HEK293 (cell line): Measurements from ENCODE around the gene CCSER1.

Experiments used
- SP2 ChIP-seq: fragments of 450-650 bp; formaldehyde crosslinking; IDR thresholded peaks from 2 replicates; pipeline ENCODE4 v1.5.1; 2016; ENCODE audit warnings: missing biosample characterization, missing genetic modification characterization
- SP3 ChIP-seq: fragments of 450-650 bp; formaldehyde crosslinking; IDR thresholded peaks from 2 replicates; pipeline ENCODE4 v1.5.1; 2016; ENCODE audit warnings: missing biosample characterization, missing genetic modification characterization
- YY1 ChIP-seq: fragments of 450-650 bp; formaldehyde crosslinking; IDR thresholded peaks from 2 replicates; pipeline ENCODE4 v1.5.1; 2018; ENCODE audit warnings: missing biosample characterization, missing genetic modification characterization
- ZBTB7A ChIP-seq: fragments of 450-650 bp; formaldehyde crosslinking; IDR thresholded peaks from 2 replicates; pipeline ENCODE4 v1.5.1; 2016; ENCODE audit warnings: low read depth, missing biosample characterization, missing genetic modification characterization
- ZNF274 ChIP-seq, 2 experiments: fragments of 200-500 bp in 1 of 2; fragments of 450-650 bp in 1 of 2; sonication (Bioruptor generic) in 1 of 2; formaldehyde crosslinking in 1 of 2; IDR thresholded peaks; 2 replicates each; pipeline versions ENCODE4 v1.5.1 to v1.6.1; 2014 to 2016; ENCODE audit warnings: borderline replicate concordance in 1 of 2, inconsistent platforms in 1 of 2, low read length in 1 of 2, missing biosample characterization in 1 of 2, missing genetic modification characterization in 1 of 2
- ZNF423 ChIP-seq: fragments of 450-650 bp; formaldehyde crosslinking; IDR thresholded peaks from 2 replicates; pipeline ENCODE4 v1.5.1; 2016; ENCODE audit warnings: missing biosample characterization, missing genetic modification characterization
- ZNF830 ChIP-seq: fragments of 450-650 bp; IDR thresholded peaks from 2 replicates; pipeline ENCODE4 v1.5.0; 2018; ENCODE audit warnings: missing biosample characterization, missing genetic modification characterization, low read depth, mild to moderate bottlenecking, moderate library complexity
- TF ChIP-seq, protein P1 (sequence below): fragments of 450-650 bp; formaldehyde crosslinking; IDR thresholded peaks from 2 replicates; pipeline ENCODE4 v1.5.1; 2016; ENCODE audit warnings: missing biosample characterization, missing genetic modification characterization
- TF ChIP-seq, protein P2 (sequence below): fragments of 450-650 bp; formaldehyde crosslinking; IDR thresholded peaks from 2 replicates; pipeline ENCODE4 v1.5.1; 2016; ENCODE audit warnings: missing biosample characterization, missing genetic modification characterization
- TF ChIP-seq, protein P3 (sequence below): fragments of 450-650 bp; formaldehyde crosslinking; IDR thresholded peaks from 2 replicates; pipeline ENCODE4 v1.5.1; 2016; ENCODE audit warnings: missing biosample characterization, missing genetic modification characterization

DNA sequence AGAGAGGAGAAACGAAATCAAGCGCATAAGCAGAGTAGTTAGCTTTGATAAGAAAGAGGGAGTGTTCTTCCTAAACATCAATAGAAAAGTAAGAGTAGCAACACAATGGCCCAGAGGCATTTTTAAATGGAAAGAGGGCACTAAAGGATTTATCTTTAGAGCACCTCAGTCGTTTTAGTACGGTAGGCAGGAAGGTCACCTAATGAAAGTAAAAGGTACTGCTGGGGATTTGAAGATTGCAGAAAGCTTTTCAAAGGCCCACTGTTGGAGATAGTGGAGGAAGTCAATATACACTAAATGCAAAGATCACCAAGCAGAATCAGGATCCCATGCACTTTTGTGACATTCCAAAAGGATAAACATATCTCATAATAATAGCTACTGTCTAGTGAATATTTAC is 1508.9 kb downstream of the CCSER1 start:
- no peak for TF ChIP-seq SP2
- TF ChIP-seq, protein P1, sequence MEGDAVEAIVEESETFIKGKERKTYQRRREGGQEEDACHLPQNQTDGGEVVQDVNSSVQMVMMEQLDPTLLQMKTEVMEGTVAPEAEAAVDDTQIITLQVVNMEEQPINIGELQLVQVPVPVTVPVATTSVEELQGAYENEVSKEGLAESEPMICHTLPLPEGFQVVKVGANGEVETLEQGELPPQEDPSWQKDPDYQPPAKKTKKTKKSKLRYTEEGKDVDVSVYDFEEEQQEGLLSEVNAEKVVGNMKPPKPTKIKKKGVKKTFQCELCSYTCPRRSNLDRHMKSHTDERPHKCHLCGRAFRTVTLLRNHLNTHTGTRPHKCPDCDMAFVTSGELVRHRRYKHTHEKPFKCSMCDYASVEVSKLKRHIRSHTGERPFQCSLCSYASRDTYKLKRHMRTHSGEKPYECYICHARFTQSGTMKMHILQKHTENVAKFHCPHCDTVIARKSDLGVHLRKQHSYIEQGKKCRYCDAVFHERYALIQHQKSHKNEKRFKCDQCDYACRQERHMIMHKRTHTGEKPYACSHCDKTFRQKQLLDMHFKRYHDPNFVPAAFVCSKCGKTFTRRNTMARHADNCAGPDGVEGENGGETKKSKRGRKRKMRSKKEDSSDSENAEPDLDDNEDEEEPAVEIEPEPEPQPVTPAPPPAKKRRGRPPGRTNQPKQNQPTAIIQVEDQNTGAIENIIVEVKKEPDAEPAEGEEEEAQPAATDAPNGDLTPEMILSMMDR: no peak
- TF ChIP-seq, protein P2, sequence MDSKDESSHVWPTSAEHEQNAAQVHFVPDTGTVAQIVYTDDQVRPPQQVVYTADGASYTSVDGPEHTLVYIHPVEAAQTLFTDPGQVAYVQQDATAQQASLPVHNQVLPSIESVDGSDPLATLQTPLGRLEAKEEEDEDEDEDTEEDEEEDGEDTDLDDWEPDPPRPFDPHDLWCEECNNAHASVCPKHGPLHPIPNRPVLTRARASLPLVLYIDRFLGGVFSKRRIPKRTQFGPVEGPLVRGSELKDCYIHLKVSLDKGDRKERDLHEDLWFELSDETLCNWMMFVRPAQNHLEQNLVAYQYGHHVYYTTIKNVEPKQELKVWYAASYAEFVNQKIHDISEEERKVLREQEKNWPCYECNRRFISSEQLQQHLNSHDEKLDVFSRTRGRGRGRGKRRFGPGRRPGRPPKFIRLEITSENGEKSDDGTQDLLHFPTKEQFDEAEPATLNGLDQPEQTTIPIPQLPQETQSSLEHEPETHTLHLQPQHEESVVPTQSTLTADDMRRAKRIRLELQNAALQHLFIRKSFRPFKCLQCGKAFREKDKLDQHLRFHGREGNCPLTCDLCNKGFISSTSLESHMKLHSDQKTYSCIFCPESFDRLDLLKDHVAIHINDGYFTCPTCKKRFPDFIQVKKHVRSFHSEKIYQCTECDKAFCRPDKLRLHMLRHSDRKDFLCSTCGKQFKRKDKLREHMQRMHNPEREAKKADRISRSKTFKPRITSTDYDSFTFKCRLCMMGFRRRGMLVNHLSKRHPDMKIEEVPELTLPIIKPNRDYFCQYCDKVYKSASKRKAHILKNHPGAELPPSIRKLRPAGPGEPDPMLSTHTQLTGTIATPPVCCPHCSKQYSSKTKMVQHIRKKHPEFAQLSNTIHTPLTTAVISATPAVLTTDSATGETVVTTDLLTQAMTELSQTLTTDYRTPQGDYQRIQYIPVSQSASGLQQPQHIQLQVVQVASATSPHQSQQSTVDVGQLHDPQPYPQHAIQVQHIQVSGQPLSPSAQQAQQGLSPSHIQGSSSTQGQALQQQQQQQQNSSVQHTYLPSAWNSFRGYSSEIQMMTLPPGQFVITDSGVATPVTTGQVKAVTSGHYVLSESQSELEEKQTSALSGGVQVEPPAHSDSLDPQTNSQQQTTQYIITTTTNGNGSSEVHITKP (tag by site-specific recombination): no peak
- no peak for TF ChIP-seq ZNF423 (tag by site-specific recombination)
- no peak for TF ChIP-seq YY1
- no peak for TF ChIP-seq SP3 (tag by site-specific recombination)
- TF ChIP-seq, protein P3, sequence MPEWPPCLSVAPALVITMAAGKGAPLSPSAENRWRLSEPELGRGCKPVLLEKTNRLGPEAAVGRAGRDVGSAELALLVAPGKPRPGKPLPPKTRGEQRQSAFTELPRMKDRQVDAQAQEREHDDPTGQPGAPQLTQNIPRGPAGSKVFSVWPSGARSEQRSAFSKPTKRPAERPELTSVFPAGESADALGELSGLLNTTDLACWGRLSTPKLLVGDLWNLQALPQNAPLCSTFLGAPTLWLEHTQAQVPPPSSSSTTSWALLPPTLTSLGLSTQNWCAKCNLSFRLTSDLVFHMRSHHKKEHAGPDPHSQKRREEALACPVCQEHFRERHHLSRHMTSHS (tag by site-specific recombination): no peak
- no peak for TF ChIP-seq ZNF830
- TF ChIP-seq ZNF274 (IDR thresholded peaks at IDR 0.05; ENCODE audit: low read length): no peak
- no peak for TF ChIP-seq ZNF274 (tag by site-specific recombination; IDR thresholded peaks at IDR 0.05; ENCODE audit: borderline replicate concordance)
- TF ChIP-seq ZBTB7A: no peak
